Neural cell (in vitro differentiated cells): ENCODE measurements around the gene CDR2L.

Experiments used
- EP300 ChIP-seq: fragments of 450-650 bp; conservative IDR thresholded peaks from 2 replicates; pipeline ENCODE4 v1.6.1; 2014; ENCODE audit warnings: antibody characterized with exemption, mild to moderate bottlenecking, moderate library complexity; ENCODE audit not compliant: poor library complexity, severe bottlenecking
- TF ChIP-seq, protein P1 (sequence below): fragments of 450-650 bp; IDR thresholded peaks from 2 replicates; pipeline ENCODE4 v1.5.1; 2014; ENCODE audit warnings: antibody characterized with exemption, mild to moderate bottlenecking, moderate library complexity; ENCODE audit not compliant: poor library complexity, severe bottlenecking

DNA sequence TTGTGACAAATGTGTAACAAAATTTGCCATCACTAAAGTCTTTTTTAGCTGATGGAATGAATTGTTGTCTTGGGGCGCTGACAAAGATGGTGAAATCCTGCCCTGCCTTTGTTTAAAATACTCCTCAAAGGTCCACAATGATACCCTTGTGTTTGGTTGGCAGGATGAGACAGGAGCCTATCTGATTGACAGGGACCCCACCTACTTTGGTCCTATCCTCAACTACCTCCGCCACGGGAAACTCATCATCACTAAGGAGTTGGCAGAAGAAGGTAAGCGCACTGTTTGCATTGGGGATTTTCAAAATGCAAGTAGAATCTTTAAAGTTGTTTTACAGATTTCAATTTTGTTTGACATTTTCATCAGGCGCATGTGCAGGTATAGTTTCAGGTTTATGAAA lies 61.6 kb downstream of the CDR2L start:
- TF ChIP-seq, protein P1, sequence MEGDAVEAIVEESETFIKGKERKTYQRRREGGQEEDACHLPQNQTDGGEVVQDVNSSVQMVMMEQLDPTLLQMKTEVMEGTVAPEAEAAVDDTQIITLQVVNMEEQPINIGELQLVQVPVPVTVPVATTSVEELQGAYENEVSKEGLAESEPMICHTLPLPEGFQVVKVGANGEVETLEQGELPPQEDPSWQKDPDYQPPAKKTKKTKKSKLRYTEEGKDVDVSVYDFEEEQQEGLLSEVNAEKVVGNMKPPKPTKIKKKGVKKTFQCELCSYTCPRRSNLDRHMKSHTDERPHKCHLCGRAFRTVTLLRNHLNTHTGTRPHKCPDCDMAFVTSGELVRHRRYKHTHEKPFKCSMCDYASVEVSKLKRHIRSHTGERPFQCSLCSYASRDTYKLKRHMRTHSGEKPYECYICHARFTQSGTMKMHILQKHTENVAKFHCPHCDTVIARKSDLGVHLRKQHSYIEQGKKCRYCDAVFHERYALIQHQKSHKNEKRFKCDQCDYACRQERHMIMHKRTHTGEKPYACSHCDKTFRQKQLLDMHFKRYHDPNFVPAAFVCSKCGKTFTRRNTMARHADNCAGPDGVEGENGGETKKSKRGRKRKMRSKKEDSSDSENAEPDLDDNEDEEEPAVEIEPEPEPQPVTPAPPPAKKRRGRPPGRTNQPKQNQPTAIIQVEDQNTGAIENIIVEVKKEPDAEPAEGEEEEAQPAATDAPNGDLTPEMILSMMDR = no peak
- no peak for TF ChIP-seq EP300
